Measurements from ENCODE around the gene PRUNE2.

PRUNE2 gene

DNA sequence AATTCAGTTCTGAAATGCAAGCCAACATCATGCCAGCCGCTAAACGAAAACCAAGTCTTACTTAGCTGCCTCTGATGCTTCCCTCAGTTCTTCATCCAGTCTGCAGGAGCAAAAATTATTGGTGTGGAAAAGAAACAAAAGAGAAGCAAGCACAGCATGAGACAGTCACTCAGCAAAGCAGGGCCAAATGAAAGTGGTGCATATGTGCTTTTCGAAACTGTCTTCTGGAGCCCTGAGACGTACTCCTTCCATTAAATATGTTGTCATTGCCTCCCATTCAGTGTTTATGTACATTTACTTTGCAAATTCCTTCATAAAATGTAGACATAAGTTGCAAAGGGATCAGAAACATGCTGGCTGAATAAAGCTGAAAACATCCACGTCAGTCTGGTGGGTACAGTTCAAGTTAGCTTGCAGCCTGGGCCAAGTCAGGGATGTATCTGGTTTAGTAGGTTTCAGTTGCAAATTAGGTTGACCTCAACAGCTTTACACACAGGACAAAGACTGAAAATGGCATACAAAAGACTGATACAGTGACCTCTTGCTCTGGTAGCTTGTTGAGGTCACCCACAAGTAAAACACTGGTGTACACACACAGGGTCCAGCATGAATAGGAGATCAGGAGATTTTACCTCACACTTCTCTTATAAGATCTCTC, 281.4 kb downstream of the PRUNE2 start:
- DNase-seq (ENCODE audit: low read depth, low spot score) = no peak

DNA sequence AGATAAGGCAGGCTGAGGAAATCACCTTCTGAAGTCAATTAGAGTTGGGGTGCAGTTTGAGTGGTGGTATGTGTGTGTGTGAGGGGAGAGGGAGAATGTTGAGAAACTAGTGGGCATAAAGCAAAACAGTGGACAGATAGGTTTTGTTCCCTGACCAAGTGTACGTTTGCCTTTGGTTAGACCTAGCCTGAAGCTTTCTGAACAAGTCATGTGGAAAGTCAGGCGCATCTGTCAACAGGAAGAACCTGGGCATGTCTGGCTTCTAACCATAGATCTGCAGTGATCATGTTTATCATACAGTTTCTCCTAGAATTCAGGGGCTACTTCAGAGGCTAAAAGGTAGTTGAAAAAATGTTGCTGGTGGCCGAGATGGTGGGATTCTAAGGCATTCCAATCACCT, 284.9 kb downstream of the PRUNE2 start:
- no peak for DNase-seq (ENCODE audit: low read depth, low spot score)

DNA sequence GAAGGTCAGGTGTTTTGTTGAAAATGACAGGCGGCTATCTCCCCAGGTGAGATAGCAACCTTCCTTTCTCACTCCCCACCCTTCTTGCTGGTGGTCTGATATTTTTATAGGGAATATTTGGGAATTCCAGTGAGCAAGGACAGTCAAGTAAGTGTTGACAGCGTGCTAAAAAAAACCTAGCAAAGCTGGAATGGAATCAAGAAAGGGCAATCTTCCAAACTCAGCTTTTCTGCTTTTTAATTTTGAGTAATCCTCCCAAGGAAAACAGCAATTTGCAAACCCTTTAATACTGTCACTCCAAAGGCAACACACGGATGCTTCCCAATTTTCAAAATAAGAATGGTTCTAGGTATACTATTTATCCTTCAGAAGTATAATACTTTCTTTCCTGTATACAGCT, 285.3 kb downstream of the PRUNE2 start:
- DNase-seq (ENCODE audit: low read depth, low spot score) = no peak

DNA sequence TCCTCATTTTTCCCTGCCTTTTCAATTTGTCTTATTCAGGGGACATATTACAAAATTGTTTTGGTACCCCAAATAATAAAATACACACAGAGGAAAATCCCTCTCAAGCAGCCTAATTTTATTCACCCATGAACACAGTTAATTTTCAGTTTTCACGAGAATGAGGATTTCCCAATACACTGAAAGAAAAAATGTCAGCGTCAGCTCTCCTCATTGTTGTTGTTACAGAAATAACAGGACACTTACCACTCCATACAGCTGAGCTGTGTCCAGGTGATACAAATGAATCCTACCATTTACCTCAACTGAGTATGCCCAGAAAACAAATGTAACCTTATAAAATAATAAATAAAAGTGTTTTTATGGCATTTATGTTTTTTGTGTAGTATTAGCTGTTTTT, 286.3 kb downstream of the PRUNE2 start:
- DNase-seq (ENCODE audit: low read depth, low spot score) = no peak

DNA sequence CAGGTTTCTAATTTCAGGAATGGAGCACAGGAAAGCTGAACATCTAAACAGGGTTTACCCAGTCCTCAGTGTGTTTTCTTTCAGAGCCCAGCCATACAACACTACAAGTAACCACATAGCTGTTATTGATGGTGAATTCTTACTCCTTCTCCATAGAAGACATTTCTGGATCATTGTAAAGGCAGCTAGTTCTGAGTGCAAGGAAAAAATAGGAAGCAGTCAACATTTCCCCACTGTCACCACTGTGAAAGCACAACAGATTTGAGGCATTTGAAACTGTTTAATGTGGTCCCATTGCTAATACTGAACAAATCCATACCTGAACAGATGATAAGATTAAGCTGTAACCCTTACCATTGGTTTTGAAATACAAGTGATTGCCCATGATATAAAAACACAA, 286.7 kb downstream of the PRUNE2 start:
- no peak for DNase-seq (ENCODE audit: low read depth, low spot score)

DNA sequence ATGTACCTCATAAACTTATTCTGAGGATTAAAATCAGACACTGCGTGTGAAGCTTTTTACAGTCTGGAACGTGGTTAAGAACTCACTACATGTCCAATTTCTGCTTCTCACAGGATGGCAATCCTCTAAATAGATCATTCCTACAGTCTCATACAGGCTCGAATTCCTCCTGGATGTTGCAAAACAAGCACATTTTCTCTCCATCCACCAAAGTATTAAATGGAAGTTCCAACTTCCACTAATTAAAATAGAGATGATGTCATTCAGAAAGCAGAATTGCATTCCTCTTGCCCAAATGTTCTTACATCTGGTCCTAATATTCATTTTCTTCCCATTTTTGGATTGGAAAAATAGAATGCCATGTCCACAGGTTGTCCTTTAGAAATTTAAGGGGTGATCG, 287.2 kb downstream of the PRUNE2 start:
- DNase-seq (ENCODE audit: low read depth, low spot score) = no peak

DNA sequence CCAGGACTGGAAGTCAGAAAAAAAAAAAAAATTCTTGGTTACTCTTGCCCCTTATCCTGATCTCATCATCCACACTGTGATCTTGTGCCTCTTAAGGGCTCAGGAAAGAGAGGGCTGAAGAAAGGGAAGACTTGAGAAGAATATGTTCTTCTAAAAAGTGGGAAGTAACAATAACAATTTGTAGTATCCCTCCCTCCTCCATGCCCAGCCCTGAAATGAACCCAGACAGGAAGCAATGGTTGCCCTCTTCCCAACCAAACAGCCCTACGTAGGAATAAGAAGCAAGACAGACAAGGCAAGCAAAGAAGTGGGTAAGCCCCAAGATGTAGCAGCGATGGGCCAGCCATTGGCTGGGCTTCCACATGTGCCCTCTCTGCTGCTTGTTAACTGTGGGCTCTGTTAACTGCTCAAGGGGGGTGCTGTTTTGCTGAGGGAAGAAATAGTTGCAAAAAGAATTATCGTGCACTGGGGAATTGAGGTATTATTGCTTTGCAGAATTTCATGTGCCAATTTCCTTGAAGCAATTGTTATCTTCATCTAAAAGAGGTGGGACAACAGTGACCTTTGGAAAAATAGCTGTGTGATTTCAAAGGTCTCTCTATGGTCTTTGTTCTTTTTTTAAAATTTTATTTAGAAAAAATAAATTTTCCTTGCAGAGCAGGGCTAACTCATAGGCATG, 288.3 kb downstream of the PRUNE2 start:
- DNase-seq (ENCODE audit: low read depth, low spot score) = no peak

DNA sequence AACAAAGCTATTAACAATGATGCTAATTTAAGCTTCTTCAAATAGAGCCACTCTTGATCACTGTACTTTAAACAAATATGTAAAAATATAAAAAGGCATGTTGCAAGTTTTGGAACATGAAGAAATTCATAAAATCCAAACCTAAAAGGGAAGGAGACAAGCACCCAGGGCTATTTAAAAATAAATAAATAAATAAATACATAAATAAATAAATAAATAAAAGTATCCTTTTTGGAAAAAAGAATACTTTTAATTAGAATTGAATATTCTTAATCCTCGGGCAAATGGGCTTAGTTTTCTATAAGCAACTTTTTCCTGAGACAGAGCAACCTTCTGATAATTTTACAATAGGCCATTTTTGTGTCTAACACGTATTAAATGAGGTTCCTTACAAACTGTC, 289.1 kb downstream of the PRUNE2 start:
- no peak for DNase-seq (ENCODE audit: low read depth, low spot score)

DNA sequence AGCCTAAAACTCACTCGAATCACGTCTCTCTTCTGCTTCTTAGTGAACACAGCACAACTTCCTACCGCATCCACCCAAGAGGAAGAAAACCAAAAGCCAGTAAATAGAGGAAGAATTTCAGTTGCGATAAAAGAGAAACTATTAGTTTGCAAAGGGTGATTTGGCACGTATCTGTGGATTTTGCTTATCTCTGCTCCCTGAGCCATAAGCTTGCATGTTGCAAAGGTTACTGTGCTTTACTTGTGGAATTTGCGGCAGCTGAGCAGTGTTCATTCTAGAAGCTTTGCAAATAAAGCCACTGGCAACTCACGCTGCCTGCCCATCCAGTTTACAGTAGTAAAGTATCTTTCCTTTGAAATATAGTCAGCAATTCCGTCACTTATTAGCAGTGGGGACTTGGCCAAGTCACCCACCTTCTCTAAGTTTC, 290.7 kb downstream of the PRUNE2 start:
- no peak for DNase-seq (ENCODE audit: low read depth, low spot score)

DNA sequence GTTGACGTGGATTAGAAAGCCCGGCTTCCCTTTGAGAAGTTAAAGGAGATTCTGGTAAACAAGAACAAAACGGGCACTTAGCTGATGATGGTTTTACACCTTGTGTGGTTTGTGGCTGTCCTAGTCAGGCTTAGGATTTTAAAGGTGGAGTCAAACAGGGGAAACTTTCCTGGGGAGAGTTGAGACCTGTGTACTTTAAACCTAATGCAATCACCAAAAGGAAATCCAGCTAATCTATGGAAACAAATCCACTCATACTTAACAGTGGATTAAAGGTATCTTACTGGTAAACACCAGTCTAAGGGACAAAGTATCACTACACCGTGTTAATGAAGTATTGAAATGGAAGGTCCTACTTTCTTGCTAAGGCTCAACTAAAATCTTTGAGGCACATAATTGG, 291.9 kb downstream of the PRUNE2 start:
- DNase-seq (ENCODE audit: low read depth, low spot score) = no peak

DNA sequence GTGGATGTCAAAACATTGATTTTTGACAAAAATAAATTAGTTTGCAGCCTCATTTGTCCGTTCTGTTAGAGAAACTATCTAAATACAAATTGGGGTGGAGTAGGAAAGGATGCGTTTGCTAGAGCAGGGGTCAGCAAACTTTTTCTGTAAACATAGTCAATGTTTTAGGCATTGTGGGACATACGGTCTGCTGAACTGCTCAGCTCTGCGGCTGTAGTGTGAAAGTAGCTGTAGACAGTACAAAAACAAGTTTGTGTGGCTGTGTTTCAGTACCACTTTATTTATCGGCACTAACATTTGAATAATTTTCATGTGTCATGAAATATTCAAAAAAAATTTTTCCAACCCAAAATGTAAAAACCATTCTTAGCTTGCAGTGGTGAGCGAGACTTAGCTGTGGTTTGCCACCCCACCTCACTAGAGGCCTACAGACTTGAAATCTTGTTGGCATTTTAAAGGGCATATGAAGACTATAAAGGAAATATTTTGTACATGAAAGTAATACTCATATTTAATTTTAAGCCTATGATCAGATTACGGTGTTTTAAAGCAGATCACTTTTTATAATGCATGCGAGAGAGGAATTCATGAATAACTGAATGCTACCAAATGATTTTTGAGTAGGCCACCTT, 292.6 kb downstream of the PRUNE2 start:
- DNase-seq (ENCODE audit: low read depth, low spot score) = no peak

DNA sequence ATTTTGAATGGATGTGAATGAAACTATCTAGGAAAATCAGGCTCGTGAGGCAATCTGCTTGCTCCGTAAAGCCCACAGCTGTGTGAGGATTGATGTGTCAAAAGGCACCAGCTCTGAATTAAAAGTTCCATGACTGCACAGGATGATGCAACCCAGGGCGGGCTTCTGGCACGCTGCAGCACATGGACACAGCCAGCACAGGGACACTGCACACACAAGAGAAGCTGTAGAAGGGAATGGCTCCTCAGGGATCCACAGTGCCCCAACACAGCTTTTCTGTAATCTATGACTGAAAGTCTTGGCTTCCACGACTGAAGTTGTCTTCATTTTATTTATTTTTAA, 295.9 kb downstream of the PRUNE2 start:
- no peak for DNase-seq (ENCODE audit: low read depth, low spot score)

DNA sequence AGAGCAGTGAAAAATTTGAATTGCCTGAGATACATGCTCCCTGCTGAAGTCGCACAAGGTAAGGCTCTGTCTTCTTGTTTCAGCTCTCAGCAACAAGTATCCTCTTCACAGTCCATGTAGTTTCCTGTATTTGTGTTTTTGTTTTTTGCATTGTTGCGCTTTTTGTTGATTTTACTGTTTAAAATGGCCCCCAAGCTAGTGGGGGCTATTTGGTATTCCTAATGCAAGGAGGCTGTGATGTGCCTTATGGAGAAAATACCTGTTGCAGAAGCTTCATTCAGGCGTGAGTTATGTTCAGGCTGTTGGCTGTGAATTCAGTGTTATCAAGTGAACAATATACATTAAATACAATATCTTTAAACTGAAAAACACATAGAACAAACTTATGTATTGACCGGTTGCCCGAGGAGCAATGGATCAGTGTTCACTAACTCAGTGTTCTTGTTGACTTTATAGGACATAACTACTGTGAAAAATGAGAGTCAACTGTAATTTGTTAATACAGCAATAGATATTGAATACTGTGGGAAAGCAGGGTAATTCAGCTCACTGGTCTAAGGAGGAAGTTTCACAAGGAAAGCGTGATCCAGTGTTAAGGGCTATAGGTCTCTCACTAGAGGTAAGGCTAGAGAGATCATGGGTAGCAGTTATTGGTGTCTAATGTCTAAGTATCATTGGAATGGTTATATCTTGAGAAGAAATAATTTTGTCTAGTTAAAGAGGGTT, 296.5 kb downstream of the PRUNE2 start:
- DNase-seq (ENCODE audit: low read depth, low spot score) = no peak

DNA sequence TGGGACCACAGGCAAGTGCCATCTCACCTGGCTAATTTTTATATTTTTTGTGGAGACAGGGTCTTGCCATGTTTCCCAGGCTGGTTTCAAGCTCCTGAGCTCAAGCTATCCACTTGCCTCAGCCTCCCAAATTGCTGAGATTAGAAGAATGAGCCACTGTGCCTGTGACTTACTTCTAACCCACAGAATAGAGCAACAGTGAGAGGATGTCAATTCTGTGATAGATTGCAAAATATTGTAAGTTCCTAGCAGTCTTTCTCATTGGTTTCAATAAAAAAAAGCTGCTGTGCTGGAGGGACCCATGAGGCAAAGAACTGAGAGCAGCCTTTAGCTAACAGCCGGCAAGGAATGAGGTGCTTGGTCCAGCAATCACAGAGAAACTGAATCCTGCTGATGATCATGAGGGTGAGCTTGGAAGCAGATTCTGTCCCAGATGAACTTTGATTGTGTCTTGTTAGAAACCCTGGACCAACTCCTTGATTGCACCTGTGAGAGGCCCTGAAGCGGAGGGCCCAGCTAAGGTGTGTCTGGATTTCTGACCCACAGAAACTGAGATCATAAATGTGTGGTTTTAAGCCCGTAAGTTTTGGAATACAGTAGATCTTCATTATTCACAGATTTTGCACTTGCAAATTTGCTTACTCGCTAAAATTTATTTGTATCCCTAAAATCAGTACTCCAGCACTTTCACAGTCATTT, 297.2 kb downstream of the PRUNE2 start:
- DNase-seq (ENCODE audit: low read depth, low spot score) = no peak

DNA sequence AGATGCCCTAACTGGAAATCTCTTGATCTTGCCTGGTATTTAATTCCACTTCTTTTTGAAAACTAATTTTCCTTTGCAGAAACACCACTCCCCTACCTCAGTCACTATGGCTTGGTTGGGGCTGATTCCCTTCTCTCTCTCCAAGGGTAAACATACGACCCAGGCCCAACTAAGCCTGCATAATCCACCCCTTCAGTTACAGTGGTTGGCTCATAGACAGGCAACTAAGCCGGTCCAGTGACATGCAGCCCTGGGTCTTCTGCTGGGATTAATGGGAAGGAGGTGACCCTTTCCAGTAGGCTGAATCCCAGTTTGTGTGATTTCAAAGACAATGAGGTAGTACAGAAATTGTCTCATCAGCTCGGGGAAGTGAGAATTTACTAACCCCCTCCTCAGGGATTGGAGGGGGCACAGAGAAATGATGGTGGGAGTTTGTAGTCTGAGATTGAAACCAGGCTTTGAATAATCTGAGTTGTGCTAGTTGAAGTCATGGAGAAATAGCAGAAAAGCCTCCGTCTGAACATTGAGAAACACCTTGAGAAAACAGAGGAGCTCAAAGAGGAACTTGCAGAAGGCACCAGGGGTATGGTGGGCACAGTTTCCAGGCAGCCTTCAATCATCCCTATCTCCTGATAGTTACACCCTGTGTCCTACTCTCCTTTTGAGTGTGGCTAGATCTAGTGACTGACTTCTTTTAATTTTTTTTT, 298.0 kb downstream of the PRUNE2 start:
- DNase-seq (ENCODE audit: low read depth, low spot score) = no peak

DNA sequence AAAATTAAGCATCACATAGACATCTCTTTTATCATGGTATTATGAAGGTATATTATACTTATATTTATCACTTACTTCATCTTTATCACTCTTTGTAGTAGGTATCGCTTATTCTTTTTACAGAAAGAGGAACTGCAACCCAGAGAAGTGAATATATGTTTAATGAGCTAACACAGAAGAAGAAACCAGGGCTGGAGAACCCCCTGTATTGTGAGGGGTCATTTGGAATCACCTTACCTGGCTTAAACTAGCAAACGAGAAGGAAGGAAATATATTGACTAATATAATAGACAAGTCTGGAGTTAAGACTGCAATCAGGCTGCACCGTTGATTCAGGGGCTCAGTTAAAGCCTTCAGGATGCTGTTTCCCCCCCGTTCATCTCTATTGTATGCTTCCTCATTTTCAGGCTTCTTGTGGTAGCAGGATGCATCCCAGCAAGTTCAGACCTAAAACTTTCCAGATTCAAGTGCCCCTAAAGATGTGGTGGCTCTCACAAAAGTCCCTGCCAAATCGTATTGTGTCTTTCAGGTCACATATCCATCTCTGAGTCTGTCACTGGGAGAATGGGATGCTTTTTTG, 300.5 kb downstream of the PRUNE2 start:
- no peak for DNase-seq (ENCODE audit: low read depth, low spot score)

DNA sequence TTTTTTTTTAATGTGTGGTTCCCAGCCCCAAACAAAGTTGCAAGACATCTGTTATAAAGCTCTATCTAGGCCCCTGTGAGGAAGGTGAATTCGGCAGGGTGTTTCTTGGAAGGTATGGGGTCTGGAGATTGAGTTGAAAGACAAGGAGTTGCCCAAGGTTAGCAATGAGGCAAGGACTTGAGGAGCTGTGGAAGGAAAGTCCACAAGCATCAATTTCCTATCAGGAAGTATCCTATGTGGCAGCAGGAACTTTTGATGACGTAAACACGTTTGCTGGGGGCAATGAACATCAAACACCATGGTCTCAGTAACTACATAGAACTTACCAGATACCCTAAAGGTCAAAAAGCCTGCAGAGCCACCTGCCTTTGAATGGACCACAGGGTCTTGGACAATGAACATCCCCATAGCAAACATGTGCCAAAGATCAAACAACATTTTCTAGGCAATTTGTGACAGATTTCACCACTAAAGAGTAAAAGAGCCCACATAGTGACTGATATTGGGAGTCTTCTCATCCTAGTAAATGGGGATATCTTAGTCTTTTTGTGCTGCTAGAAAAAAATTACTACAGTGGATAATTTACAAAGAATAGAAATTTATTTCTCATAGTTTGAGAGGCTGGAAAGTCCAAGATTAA, 301.9 kb downstream of the PRUNE2 start:
- DNase-seq (ENCODE audit: low read depth, low spot score) = no peak

DNA sequence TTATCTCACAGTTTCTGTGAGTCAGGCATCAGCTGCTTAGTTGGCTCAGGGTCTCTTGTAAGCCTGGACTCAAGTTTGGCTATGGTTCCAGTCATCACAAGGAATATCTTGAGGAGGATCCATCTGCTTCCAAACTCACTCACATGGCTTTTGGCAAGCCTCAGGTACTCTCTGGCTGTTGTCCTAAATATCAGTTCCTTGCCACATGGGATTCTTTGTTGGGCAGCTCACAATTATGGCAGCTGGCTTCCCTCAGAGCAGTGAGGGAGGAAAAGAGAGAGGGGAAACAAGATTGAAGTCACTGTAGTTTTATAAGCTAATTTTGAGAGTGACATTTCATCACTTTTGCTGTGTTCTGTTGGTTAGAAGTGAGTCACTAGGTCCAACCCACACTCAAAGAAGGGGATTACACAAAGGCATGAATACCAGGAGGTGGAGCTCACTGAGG, 302.4 kb downstream of the PRUNE2 start:
- no peak for DNase-seq (ENCODE audit: low read depth, low spot score)

DNA sequence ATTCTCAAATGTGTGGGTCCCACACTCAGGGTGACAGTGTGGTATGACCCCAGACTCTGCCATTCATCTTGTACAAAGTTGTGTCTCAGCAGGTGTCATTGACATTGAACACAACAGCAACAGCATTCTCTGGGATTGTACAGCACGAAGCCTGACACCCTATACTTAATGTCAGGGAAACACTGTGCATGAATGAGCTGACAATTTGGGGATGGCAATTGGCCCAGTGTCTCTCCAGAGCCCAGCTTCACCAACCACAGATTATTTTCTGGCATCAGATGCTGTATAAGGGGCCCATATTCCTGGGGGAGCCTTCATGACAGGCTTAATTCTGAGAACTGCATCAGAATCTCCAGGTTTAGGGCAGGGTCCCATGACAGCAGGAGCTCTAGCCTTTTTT, 303.7 kb downstream of the PRUNE2 start:
- no peak for DNase-seq (ENCODE audit: low read depth, low spot score)

DNA sequence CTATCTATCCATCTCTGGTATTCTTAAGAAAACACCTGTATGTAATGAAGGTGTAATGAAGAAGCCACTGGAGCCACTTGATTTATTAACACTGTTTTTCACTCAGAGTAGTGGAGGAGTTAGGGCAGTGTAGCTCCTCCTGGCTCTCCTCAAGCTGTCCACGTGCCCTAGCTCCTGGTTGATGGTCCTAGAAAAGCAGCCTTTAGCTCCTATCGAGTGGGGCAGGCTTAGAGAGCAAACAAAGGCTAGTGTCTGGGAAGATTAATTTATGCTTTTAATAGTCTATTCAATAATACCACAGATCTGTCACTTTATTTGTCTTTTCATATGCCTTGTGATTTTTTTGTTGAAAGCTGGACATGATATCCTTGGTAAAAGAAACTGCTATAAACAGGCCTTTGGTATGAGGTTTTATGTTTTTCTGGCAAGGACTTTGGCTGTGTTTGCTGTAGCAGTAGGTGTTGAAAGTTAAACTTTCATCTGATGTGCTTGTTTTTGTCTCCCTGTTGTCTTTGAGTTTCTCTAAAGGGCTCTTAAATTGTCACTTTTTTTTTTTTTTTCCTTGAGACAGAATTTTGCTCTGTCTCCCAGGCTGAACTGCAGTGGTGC, 305.8 kb downstream of the PRUNE2 start:
- no peak for DNase-seq (ENCODE audit: low read depth, low spot score)

All from smooth muscle cell of the brain vasculature (primary cell).